Omental fat pad (tissue), 4 donors: Measurements from ENCODE around the gene SYNJ1. TPM values are rescaled to one million over a fixed set of nuclear protein-coding genes. Genes with fewer than 3 reads are reported as not detected.
A peak's percentile ranks its signal among the peaks of the same experiment; 100 is the strongest.
"Not testable (repeated sequence)": the region's sequence is repeated elsewhere in the genome, so short reads cannot be mapped to it uniquely, and the experiment has no call there.

Source experiments
- ATAC-seq: fragments of 150-250 bp; one replicate; pipeline ENCODE4 v1.9.1; 2016; ENCODE audit warnings: mild to moderate bottlenecking, moderate library complexity; ENCODE audit not compliant: low FRiP score
- DNase-seq: peaks from one replicate; pipeline ENCODE4 v3.0.0-alpha.2; 2019; ENCODE audit warnings: low spot score
- total RNA-seq, 4 donors: library from RNA; depleted of rRNA; stranded (reverse); fragments of >200 nt; gene quantifications; one replicate each; pipeline ENCODE4 v1.1.0, GENCODE V29; 2016
- TF ChIP-seq, protein P1 (sequence below), 3 donors: fragments of 450-650 bp; IDR thresholded peaks; one replicate each; pipeline ENCODE4 v1.5.1; 2016 to 2017; ENCODE audit warnings: antibody characterized with exemption in 3 of 3, mild to moderate bottlenecking in 3 of 3, moderate library complexity in 2 of 3

The SYNJ1 gene, protein sequence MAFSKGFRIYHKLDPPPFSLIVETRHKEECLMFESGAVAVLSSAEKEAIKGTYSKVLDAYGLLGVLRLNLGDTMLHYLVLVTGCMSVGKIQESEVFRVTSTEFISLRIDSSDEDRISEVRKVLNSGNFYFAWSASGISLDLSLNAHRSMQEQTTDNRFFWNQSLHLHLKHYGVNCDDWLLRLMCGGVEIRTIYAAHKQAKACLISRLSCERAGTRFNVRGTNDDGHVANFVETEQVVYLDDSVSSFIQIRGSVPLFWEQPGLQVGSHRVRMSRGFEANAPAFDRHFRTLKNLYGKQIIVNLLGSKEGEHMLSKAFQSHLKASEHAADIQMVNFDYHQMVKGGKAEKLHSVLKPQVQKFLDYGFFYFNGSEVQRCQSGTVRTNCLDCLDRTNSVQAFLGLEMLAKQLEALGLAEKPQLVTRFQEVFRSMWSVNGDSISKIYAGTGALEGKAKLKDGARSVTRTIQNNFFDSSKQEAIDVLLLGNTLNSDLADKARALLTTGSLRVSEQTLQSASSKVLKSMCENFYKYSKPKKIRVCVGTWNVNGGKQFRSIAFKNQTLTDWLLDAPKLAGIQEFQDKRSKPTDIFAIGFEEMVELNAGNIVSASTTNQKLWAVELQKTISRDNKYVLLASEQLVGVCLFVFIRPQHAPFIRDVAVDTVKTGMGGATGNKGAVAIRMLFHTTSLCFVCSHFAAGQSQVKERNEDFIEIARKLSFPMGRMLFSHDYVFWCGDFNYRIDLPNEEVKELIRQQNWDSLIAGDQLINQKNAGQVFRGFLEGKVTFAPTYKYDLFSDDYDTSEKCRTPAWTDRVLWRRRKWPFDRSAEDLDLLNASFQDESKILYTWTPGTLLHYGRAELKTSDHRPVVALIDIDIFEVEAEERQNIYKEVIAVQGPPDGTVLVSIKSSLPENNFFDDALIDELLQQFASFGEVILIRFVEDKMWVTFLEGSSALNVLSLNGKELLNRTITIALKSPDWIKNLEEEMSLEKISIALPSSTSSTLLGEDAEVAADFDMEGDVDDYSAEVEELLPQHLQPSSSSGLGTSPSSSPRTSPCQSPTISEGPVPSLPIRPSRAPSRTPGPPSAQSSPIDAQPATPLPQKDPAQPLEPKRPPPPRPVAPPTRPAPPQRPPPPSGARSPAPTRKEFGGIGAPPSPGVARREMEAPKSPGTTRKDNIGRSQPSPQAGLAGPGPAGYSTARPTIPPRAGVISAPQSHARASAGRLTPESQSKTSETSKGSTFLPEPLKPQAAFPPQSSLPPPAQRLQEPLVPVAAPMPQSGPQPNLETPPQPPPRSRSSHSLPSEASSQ (N-terminal part only)
- total RNA-seq = 10 to 100 TPM in 2 of 4 donors, 1 to 10 TPM in 2; 7.5 to 22.1 (median 9.9) TPM

DNA sequence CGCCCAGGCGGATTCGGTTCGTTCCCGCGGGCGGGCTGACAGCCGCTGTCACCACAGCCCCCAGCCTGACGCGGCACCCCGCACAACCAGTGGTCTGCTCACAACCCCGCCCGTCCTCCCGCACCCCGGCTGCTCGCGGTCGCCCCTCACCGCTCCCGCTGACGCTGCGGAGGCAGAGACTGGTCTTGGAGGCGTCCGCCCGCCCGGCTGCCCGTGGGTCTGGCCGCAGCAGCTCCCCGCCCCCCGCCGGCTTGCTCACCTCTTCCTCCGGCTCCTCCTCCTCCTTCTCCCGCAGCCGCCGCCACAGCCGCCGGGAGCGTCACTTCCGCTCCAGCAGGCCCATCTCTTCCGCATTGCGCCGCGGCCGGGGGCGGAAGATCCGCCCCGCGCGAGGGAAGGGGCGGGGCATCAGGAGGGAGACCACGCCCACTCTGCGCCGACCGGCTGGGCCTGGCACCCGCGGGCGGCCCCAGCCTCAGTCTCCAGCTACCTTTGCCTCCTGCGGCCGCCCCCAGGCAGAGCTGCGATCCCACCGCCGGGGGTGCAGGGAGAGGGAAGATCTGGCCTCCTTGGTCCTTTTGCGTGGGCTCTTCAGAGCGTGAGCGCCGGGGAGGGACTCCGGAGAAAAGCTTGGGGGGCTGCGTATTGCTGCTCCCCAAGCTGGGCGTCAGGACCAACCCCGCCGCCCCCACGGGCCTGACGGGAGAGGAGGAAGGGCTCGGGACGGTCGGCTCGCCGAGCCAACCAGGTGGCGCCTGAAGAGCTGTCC lies at the start of gene SYNJ1:
Gene SYNJ1, minus strand, starts transcription at position 327 of the 769 bp plus-strand sequence. CDS start 1,118 bp downstream, outside the sequence.
- peak; percentile 98 for ATAC-seq
- TF ChIP-seq, protein P1, sequence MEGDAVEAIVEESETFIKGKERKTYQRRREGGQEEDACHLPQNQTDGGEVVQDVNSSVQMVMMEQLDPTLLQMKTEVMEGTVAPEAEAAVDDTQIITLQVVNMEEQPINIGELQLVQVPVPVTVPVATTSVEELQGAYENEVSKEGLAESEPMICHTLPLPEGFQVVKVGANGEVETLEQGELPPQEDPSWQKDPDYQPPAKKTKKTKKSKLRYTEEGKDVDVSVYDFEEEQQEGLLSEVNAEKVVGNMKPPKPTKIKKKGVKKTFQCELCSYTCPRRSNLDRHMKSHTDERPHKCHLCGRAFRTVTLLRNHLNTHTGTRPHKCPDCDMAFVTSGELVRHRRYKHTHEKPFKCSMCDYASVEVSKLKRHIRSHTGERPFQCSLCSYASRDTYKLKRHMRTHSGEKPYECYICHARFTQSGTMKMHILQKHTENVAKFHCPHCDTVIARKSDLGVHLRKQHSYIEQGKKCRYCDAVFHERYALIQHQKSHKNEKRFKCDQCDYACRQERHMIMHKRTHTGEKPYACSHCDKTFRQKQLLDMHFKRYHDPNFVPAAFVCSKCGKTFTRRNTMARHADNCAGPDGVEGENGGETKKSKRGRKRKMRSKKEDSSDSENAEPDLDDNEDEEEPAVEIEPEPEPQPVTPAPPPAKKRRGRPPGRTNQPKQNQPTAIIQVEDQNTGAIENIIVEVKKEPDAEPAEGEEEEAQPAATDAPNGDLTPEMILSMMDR (IDR thresholded peaks at IDR 0.05) = no peak
- DNase-seq = peak; percentile 79

DNA sequence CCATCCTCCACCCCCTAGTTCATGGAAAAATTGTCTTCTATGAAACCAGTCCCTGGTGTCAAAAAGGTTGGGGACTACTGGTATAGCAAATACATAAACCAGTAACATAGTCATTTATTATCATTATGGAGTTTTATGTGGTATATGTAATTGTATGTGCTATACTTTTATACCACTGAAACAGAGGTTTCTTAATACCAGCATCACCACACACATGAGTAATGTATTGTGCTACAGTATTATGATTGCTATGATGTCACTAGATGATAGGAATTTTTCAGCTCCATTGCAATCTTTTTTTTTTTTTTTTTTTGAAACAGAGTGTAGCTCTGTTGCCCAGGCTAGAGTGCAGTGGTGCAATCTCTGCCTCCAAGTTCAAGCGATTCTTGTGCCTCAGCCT lies 49.5 kb upstream of the SYNJ1 start:
- DNase-seq (no peak), ATAC-seq (no peak)
- TF ChIP-seq, protein P1 (IDR thresholded peaks at IDR 0.05) = no peak

DNA sequence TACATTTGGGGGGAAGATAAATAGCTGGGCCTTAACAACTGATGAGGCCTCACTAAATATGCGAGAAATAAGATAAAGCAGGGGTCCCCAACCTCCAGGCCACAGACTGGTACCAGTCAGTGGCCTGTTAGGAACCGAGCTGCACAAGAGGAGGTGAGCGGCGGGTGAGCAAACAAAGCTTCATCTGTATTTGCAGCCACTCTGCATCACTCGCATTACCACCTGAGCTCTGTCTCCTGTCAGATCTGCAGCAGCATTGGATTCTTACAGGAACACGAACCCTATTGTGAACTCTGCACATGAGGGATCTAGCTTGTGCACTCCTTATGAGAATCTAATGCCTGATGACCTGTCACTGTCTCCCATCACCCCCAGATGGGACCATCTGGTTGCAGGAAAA lies 48.9 kb upstream of the SYNJ1 start:
- TF ChIP-seq, protein P1 (IDR thresholded peaks at IDR 0.05) = no peak
- ATAC-seq = no peak
- DNase-seq = no peak

DNA sequence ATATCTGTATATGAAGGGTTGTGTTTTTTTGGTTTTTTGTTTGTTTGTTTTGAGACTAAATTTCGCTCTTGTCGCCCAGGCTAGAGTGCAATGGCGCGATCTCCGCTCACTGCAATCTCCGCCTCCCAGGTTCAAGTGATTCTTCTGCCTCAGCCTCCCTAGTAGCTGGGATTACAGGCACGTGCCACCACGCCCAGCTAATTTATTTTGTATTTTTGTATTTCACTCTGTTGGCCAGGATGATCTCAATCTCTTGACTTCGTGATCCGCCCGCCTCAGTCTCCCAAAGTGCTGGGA lies 45.2 kb upstream of the SYNJ1 start:
- DNase-seq, ATAC-seq: not testable (repeated sequence)

DNA sequence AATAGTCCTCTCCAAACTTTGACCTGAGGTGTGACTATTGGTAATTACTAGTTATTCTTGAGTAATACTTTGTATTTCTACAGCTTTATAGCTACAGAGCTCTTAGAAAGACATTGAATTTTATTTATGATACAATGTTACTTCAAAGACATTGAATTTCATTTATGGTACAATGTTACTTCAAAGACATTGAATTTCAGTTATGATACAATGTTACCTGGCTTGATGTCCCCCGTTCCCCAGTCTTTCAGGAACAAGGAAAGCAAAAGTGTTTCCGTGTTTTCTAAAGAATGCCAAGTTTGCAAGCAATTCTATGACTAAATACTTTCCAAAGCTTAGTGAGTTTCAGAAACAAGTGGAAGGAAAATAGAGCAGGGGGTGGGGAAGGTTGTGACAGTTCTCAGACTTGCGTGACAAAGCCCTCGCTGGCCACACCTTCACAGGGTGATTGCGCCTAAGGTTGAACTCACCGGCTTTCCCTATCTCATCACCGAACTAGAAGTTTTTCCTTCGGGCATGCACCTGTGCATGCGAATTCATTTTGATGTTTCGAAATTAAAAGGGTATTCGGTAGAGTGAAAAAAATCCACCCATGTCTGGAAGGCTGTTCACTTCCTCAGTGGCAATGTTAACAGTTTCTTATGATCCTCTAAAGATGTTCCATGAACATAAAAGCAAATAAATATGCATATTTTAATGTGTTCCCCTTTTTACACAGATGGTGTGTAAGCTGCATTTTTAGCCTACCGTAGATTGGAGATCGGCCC lies 44.7 kb upstream of the SYNJ1 start:
- DNase-seq (no peak), ATAC-seq (no peak)
- TF ChIP-seq, protein P1 (IDR thresholded peaks at IDR 0.05) = no peak

DNA sequence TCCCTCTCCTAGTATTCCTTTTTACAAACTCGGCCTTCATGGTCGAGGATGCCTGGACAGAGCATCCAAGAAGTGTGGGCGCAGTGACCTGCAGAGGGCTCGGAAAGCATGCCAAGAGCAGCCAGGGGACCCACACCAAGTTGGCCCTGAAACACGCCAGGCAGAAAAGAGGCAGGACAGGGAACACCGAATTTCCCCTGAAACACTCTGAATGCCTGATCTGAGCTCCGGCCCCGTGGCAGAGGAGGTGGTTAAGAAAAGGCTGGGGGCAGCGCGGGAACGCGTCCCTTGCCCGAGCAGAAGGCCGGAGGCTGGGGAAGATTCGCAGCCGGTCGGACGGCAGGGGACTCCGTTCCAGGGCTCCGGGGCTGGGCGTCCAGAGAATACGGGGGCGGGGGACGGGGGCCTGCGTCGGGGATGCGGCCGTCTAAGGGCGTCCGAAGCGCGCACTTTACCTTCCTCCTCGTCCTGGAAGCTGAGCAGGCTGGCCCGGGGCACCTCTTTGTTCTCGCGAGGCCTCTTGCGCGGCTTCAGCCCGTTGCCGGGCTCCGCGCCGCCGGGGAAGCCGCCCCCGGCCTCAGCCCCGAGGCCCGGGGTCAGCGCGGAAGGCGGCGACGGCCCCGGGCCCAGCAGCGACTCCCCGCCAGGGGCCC lies 43.2 kb upstream of the SYNJ1 start:
- ATAC-seq = peak; percentile 49
- DNase-seq = no peak
- TF ChIP-seq, protein P1 (IDR thresholded peaks at IDR 0.05) = no peak
